NOMO-1 (cell line): ENCODE data around the gene UBXN6.

ENCODE experiments used
- DNase-seq, 2 experiments: peaks; one replicate each; lab custom pipeline; 2025; ENCODE audit not compliant: unreplicated experiment in 2 of 2; lab: John Stamatoyannopoulos, UW

The UBXN6 gene

DNA sequence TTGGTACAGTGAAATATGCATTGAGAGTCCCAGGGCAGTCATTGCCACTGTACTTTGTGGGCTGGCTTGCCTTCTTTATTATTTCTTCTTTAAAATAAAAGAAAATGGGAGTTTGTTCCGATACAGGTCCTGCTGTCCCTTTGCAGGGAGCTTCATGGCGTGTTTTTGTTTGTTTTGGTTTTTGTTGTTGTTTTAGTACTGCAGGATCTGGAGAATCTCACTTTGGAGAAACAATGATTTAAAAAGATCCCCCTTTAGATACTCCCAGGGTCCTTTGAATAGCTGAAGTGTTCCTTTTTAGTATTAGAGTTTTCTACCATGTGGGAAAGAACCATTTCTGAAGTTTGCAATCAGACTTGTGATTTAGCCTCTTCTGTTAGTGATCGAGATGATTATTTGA lies 44.0 kb downstream of the UBXN6 start:
- no peak for DNase-seq

DNA sequence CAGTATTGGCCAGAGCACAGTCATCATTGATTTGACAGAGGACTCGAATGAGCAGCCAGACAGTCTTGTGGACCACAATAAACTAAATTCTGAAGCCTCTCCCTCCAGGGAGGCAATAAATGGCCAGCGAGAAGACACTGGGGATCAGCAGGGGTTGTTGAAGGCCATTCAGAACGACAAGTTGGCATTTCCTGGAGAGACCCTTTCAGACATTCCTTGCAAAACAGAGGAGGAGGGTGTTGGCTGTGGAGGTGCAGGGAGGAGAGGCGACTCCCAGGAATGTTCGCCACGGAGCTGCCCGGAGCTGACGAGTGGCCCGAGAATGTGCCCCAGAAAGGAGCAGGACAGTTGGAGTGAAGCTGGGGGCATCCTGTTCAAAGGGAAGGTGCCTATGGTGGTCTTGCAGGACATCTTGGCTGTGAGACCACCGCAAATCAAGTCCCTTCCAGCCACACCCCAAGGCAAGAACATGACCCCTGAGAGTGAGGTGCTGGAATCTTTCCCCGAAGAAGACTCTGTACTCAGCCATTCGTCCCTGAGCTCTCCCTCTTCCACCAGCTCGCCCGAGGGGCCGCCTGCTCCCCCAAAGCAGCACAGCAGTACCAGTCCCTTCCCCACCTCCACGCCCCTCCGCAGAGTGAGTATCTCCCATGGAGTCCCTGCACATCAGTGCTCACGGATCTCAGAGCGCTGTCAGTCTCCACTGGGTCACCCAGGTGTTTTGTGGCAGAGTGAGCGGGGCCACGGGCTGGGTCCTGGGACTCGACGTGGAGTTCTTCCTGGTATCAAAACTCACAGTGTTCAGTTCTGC lies 48.3 kb downstream of the UBXN6 start:
- DNase-seq, result no peak

DNA sequence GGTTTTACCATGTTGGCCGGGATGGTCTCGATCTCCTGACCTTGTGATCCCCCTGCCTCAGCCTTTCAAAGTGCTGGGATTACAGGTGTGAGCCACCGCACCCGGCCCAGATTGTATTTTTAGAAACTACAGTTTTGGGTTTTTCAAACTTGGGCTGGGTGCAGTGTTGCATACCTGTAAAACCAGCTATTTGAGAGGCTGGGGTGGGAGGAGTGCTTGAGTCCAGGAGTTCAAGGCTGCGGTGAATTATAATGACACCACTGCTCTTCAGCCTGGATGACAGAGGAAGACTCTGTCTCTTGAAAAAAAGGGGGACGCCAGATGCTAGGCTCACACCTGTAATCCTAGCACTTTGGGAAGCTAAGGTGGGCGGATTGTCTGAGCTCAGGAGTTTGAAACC lies 51.0 kb downstream of the UBXN6 start:
- no peak for DNase-seq

DNA sequence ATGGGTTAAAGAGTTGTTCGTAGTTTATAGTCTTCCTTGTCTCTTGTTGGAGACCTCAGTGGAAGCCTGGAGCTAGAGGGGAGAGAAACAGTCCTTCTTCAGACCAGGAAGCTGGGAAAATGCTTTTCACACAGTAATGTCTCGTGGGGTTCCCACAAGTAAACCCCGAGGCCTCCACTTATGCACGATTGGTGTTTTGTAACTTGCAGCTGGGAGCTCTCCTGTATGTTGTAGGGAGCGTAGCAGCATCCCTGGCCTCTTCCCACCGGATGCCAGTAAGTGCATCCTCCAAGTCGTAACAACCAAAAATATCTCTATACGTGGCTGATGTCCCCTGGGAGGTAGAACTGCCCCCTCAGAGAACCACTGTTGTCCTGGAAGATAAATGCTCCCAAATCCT lies 51.6 kb downstream of the UBXN6 start:
- DNase-seq, result no peak

DNA sequence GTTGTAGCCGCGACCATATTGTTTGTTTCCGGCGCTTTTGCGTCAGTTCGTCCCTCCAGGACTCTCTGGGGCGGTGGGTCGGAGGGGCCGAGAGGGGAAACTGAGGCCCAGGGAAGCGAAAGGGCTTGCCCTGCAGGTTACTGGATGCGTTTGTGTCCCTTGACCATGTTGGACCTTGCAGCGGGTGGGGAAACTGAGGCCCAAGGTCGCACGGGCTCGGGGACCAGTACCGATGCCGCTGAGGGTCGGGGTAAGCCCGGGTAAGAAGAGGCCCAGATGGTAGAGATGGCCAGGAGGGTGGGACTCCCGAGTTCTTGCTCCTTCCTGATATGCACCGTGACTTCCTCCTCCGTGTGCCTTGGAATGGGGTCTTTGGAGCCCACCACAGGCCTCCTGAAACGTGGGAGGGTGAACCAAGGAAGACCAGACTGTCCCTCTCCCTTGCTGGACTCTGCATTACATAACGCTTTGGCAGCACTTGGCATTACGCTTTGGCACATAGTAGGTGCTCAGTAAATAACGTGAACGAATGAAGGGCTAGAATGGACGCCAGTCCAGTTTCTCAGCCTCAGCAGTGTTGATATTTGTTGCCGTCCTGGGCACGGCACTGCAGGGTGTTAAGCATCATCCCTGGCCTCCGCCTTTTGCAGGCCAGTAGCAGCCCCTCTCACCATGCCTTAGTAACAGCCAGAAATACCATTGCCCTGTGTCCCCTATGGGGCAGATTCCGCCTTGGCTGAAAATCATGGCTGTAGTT lies 54.4 kb downstream of the UBXN6 start:
- DNase-seq, result peak; percentile 7 to 20

DNA sequence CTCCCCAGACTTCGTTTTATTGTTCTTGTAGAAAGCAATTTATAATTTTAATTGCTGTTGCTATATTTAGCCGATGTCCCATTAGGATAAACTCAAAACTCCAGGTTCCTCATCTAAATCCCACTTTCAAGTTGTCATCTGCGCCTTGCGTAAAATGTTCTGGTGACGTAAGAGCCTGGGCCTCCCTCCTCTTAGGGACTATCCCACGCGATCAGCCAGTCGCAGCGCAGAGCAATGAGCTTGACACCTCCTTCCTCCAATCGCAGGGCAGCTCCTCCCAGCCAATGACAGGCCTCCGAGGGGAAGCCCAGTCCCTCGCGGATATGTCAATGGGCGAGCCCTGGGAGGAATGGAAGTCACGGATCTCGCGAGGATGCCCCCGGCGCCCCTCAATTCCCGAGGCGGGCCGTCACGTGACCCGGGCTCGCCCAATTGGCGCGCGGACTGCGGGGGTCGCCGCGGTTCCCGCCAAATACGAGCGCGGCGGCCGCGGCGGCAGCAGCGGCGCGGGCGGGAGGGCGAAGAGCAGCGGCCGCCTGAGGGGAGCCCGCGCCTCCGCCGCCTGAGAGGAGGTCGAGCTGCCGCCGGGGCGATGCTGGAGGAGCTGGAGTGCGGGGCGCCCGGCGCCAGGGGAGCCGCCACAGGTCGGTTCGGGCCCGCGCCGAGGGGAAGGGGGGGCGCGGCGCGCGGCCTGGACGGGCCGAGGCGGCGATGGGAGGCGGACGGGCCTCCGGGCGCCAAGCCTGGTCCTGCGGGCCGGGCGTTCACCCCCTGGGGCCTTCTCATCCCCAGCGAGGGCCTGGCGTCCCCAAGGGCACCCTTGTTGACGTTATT lies 55.2 kb downstream of the UBXN6 start, which contains the start of gene CHAF1A:
Gene CHAF1A, plus strand, starts transcription at position 470 of the 834 bp plus-strand sequence. Its CDS starts 123 bp downstream, at position 593.
- peak; percentile 99 for DNase-seq

DNA sequence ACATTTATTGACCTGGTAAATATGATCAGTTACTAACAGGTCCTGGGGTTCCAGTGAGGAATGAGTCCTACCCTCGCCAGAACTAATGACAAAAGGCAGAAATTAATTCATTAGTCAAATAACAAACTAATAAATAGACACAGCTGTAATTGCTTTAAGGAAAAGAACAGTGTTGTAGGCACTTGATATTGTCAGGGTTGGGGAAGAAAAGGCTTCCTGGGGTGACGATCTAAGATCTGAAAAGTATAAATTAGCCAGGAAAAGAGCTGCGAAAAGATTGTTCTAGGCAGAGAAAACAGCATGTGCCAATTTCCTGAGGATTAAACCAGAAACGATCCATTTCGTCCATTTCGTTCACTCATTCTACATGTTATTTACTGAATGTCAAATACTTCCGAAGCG lies 55.8 kb downstream of the UBXN6 start:
- DNase-seq, result no peak

DNA sequence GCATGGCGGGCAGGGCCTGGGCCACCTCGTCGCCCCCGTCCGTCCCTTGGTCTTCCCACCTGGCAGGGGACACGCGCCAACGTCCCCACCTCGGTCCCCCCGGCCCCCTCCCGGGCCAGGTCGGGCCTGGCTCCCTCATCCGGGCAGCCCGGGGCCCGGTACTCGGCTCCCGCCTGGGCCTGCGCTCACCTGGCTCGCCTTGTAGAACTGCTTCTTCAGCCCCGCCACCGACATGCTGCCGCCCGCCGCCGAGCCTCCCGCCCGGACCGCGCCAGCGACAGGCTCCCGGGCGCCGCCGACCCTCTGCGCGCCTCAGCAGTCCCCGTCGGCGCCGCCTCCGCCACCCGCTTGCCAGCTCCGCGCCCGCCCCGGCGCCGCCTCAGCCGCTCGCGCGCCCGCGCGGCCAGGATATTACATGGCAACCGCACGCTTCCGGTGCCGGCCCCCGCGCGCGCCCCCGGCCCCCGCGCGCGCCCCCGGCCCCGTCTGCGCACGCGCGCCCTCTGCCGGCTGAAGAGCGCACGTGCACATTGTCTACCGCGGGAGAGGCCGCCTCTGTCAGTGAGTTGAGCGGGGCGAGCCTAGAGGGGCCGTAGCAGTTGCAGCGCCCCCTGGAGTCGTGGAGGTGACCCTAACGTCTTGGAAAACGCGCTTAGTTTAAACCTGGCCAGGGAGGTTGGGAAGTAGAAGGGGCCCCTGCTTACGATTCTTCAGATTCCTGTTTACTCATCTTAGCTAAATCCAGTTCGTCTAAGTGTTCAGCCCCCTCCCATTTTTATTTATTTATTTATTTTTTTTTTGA lies 57.3 kb downstream of the UBXN6 start, which contains the start of gene SH3GL1:
Gene SH3GL1, minus strand, starts transcription at position 413 of the 802 bp plus-strand sequence. Its CDS starts 179 bp downstream, at position 234.
- peak; percentile 86 to 92 for DNase-seq

DNA sequence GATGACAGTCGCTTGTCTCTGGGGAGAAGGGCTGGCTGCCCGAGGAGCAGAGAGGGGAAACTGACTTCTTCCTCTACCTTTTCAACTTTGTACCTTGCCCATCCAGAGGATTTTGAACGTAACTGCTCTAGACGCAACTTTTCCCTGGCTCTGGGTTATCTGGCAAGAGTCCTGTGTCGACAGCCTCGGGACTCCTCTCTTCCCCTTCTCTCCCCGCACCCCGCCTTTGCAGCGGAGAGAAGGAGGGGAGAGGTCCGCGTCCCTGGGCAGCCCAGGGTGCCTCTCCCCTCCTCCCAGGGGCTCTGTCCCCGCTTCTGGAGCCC lies 57.8 kb downstream of the UBXN6 start:
- peak; percentile 20 to 38 for DNase-seq

DNA sequence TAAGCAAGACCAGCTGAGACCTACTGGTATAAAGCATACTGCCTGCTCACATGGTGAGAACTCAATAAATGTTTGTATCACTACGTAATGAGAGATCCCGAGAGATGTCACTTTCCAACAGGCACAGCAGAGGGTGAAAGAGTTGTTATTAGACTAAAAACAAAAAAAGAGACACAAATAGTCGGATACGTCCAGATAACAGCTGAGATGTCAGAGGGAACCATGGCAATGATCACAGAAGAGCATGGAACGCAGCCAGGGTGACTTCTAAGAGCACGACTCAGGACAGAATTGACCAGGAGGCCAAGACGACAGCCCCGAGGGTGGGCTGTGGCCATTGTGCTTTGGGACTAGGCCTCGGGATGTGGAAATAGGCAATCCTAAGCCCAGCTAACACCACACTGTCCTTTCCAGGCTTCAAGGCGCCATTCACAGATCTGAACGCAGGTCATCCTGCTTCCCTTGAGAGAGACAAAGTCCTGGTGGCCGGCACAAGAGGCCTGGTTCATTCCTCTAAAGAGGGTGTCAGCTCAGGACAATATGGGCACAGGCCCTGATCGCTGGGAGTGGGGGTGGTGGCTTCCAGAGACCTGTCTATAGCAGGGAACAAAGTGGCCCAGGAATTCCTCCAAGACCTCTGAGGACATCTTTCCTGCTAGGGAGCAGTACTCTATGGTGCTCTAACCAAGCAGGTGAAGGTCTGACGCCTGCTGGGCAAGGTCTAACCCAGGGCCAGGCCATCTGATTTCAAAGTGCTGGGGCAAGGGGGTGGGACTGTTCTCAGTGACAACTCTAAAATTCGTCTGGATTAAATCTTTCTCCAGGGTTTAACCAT lies 60.4 kb downstream of the UBXN6 start:
- DNase-seq, result no peak
